Neuron (in vitro differentiated cells): ENCODE results near the gene ADAMTS6.

ENCODE experiments used
- H2AFZ ChIP-seq: one replicate; pipeline ENCODE4 v1.6.1; 2013; ENCODE audit warnings: low read depth, mild to moderate bottlenecking, inconsistent platforms, low read length, moderate library complexity
- H3K27me3 ChIP-seq: one replicate; pipeline ENCODE4 v1.6.1; 2013; ENCODE audit warnings: low read length; ENCODE audit not compliant: insufficient read depth
- H3K36me3 ChIP-seq: one replicate; pipeline ENCODE4 v1.6.1; 2013; ENCODE audit warnings: low read length; ENCODE audit not compliant: insufficient read depth
- H3K4me1 ChIP-seq: one replicate; pipeline ENCODE4 v1.6.1; 2013; ENCODE audit warnings: low read length; ENCODE audit not compliant: insufficient read depth
- H3K4me3 ChIP-seq: 2 replicates; pipeline ENCODE4 v1.5.1; 2013; ENCODE audit warnings: mild to moderate bottlenecking, low read length, moderate library complexity
- H3K9me3 ChIP-seq: one replicate; pipeline ENCODE4 v1.6.1; 2013; ENCODE audit warnings: low read length

ADAMTS6 gene

GRCh38 chr5:65127161-65127901 lies 354.4 kb downstream of the ADAMTS6 start:
- no peaks in the 10 kb centered on the region for H3K9me3 ChIP-seq
- no peak overlapping the region for H3K4me3 ChIP-seq
- H3K27me3 ChIP-seq: no peaks in the 10 kb centered on the region
- H3K4me1 ChIP-seq: peaks cover 12% of the 10 kb centered on the region
- no peaks in the 10 kb centered on the region for H3K36me3 ChIP-seq
- no peak overlapping the region for H2AFZ ChIP-seq

GRCh38 chr5:65126542-65127069 lies 355.1 kb downstream of the ADAMTS6 start:
- H3K4me1 ChIP-seq: peaks cover 12% of the 10 kb centered on the region
- no peaks in the 10 kb centered on the region for H3K36me3 ChIP-seq
- no peak overlapping the region for H3K4me3 ChIP-seq
- H2AFZ ChIP-seq: no peak overlapping the region
- H3K27me3 ChIP-seq: no peaks in the 10 kb centered on the region
- no peaks in the 10 kb centered on the region for H3K9me3 ChIP-seq

- Histone ChIP-seq H3K9me3 (no peaks in the 10 kb centered on the region), H3K36me3 (no peaks in the 10 kb centered on the region), H3K4me1 (peaks cover 12% of the 10 kb centered on the region), H2AFZ (no peak overlapping the region), H3K27me3 (no peaks in the 10 kb centered on the region), H3K4me3 (no peak overlapping the region)
These were observed 355.9 kb downstream of the ADAMTS6 start for GRCh38 chr5:65125591-65126541.

GRCh38 chr5:65121880-65122436 lies 359.8 kb downstream of the ADAMTS6 start:
- Histone ChIP-seq H3K4me3 (no peak overlapping the region), H3K36me3 (no peaks in the 10 kb centered on the region), H3K4me1 (peaks cover 12% of the 10 kb centered on the region), H2AFZ (no peak overlapping the region), H3K9me3 (no peaks in the 10 kb centered on the region), H3K27me3 (no peaks in the 10 kb centered on the region)

- Histone ChIP-seq H3K9me3 (no peaks in the 10 kb centered on the region), H2AFZ (no peak overlapping the region), H3K4me3 (no peak overlapping the region), H3K27me3 (no peaks in the 10 kb centered on the region), H3K4me1 (peaks cover 4% of the 10 kb centered on the region), H3K36me3 (no peaks in the 10 kb centered on the region)
These were observed 361.3 kb downstream of the ADAMTS6 start for GRCh38 chr5:65120371-65120967.

GRCh38 chr5:65117525-65117924 lies 364.2 kb downstream of the ADAMTS6 start:
- no peaks in the 10 kb centered on the region for H3K4me1 ChIP-seq
- no peaks in the 10 kb centered on the region for H3K36me3 ChIP-seq

GRCh38 chr5:65113771-65114170 lies 367.9 kb downstream of the ADAMTS6 start:
- Histone ChIP-seq H3K9me3 (no peaks in the 10 kb centered on the region), H3K4me1 (no peaks in the 10 kb centered on the region), H2AFZ (no peak overlapping the region), H3K36me3 (no peaks in the 10 kb centered on the region), H3K27me3 (no peaks in the 10 kb centered on the region), H3K4me3 (no peak overlapping the region)

More at GRCh38 chr5:65117525-65117924, 364.2 kb downstream of the ADAMTS6 start:
- H3K4me3 ChIP-seq: no peak overlapping the region
- H2AFZ ChIP-seq: no peak overlapping the region
- no peaks in the 10 kb centered on the region for H3K9me3 ChIP-seq
- H3K27me3 ChIP-seq: no peaks in the 10 kb centered on the region

- H3K4me1 ChIP-seq: no peaks in the 10 kb centered on the region
- H3K4me3 ChIP-seq: no peak overlapping the region
- no peaks in the 10 kb centered on the region for H3K36me3 ChIP-seq
- H2AFZ ChIP-seq: no peak overlapping the region
- no peaks in the 10 kb centered on the region for H3K27me3 ChIP-seq
- no peaks in the 10 kb centered on the region for H3K9me3 ChIP-seq
These were observed 369.6 kb downstream of the ADAMTS6 start for GRCh38 chr5:65111961-65112658.

GRCh38 chr5:65108786-65109743 lies 372.7 kb downstream of the ADAMTS6 start:
- H2AFZ ChIP-seq: no peak overlapping the region
- H3K36me3 ChIP-seq: no peaks in the 10 kb centered on the region
- no peak overlapping the region for H3K4me3 ChIP-seq
- H3K4me1 ChIP-seq: no peaks in the 10 kb centered on the region
- H3K27me3 ChIP-seq: no peaks in the 10 kb centered on the region
- H3K9me3 ChIP-seq: no peaks in the 10 kb centered on the region

GRCh38 chr5:65105301-65105700 lies 376.4 kb downstream of the ADAMTS6 start:
- Histone ChIP-seq H3K4me1 (no peaks in the 10 kb centered on the region), H2AFZ (no peak overlapping the region), H3K27me3 (no peaks in the 10 kb centered on the region), H3K36me3 (no peaks in the 10 kb centered on the region), H3K9me3 (no peaks in the 10 kb centered on the region), H3K4me3 (no peak overlapping the region)

- no peaks in the 10 kb centered on the region for H3K36me3 ChIP-seq
- no peaks in the 10 kb centered on the region for H3K27me3 ChIP-seq
- H3K4me3 ChIP-seq: no peak overlapping the region
These were observed 376.9 kb downstream of the ADAMTS6 start for GRCh38 chr5:65104831-65105230.

More at GRCh38 chr5:65104831-65105230, 376.9 kb downstream of the ADAMTS6 start:
- H3K9me3 ChIP-seq: no peaks in the 10 kb centered on the region
- H2AFZ ChIP-seq: no peak overlapping the region
- H3K4me1 ChIP-seq: no peaks in the 10 kb centered on the region
